Measurements from ENCODE around the gene EFTUD2.
A peak's percentile ranks its signal among the peaks of the same experiment; 100 is the strongest.

DNA sequence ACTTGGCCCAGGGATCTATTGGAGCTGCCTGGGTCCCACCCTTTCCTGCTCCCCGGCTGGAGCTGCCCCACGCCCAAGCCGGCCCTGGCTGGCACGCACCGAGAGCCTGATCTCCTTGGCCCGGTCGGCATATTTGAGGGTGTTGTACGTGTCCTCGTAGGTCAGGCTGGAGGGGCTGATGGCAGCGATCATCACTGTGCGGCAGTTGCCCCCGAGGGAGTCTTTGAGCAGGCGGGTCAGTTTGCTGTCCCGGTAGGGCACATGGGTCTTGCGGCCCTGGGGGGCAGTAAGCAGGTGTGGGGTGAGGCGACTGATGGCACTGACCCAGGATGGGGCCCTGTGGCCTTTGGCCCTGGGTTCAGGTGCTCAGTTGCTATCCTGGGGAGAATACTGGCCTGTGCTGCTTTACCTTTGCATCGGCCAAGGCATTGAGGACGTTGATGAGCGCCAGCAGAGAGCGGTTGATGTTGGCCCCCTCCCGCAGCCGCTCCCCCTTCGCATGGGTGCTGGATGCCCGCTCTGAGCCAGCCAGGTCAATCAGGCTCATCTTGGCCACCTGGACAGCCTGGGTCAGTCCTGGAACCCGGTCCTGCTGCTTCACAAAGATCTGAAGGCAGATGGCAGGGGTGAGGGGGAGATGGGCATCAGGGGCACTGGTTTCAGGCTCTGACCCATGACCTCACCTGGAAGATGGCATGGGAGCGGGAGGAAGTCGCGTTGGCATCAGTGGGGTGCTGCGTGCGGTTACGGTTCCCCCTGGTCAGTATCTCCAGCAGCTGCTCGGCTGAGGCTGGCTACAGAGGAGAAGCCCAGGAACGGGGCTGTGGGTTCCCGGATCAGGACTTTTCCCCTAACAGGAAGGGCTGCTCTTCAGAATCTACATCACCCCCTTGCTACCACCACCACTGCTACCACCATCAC lies 34.8 kb upstream of the EFTUD2 start:
- TF ChIP-seq, protein P1, sequence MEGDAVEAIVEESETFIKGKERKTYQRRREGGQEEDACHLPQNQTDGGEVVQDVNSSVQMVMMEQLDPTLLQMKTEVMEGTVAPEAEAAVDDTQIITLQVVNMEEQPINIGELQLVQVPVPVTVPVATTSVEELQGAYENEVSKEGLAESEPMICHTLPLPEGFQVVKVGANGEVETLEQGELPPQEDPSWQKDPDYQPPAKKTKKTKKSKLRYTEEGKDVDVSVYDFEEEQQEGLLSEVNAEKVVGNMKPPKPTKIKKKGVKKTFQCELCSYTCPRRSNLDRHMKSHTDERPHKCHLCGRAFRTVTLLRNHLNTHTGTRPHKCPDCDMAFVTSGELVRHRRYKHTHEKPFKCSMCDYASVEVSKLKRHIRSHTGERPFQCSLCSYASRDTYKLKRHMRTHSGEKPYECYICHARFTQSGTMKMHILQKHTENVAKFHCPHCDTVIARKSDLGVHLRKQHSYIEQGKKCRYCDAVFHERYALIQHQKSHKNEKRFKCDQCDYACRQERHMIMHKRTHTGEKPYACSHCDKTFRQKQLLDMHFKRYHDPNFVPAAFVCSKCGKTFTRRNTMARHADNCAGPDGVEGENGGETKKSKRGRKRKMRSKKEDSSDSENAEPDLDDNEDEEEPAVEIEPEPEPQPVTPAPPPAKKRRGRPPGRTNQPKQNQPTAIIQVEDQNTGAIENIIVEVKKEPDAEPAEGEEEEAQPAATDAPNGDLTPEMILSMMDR (IDR thresholded peaks at IDR 0.05 in 8 of 11, conservative IDR thresholded peaks at IDR 0.05 in 3 of 11): no peak
- no peak for TF ChIP-seq POLR2A (IDR thresholded peaks at IDR 0.05)
- peak in 2 of 3 donors; percentile 8 to 61 for TF ChIP-seq POLR2AphosphoS5 (IDR thresholded peaks at IDR 0.05)
